ENCODE results near the gene GNAO1.

Gene GNAO1

DNA sequence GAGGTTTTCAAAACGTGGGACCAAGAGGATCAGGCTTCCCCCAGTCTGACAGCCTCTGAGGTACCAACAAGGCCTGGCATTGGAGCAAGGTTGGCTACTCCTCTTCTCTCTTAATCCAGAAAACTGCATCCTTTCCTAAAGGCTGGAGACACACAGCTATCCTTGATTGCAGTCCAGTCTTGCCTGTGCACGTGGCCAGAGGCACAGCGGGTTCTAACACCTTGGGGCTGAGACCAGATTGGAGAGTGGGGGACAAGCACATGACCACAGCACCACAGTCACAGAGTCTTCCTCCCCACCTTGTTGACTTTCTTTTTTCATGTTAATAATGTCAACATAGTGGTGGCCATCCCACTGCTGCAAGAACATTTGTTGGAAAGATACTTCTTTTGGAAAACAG, 46.9 kb downstream of the GNAO1 start:
- TF ChIP-seq, protein P1, sequence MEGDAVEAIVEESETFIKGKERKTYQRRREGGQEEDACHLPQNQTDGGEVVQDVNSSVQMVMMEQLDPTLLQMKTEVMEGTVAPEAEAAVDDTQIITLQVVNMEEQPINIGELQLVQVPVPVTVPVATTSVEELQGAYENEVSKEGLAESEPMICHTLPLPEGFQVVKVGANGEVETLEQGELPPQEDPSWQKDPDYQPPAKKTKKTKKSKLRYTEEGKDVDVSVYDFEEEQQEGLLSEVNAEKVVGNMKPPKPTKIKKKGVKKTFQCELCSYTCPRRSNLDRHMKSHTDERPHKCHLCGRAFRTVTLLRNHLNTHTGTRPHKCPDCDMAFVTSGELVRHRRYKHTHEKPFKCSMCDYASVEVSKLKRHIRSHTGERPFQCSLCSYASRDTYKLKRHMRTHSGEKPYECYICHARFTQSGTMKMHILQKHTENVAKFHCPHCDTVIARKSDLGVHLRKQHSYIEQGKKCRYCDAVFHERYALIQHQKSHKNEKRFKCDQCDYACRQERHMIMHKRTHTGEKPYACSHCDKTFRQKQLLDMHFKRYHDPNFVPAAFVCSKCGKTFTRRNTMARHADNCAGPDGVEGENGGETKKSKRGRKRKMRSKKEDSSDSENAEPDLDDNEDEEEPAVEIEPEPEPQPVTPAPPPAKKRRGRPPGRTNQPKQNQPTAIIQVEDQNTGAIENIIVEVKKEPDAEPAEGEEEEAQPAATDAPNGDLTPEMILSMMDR (IDR thresholded peaks at IDR 0.05): no peak
- no peak for TF ChIP-seq ZFX (IDR thresholded peaks at IDR 0.05; ENCODE audit: borderline replicate concordance)

DNA sequence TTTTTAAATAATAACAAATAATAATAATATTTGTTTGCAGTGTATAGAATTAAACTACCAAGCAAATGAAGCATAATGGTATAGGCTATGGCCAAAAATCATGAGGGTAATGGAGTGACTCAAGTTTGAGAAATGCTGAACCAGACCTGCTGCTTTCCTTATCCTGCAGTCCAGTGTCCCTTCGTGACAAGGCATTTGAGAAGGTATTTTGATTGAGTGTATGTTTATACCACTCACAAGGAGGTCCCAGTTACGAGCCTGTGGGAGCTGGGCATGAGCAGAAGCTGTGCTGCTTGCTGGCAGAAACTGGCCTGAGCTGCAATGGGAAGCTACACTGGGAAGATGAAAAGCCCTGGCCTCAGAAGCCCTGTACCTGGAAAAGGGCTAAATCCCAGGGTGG, 50.3 kb downstream of the GNAO1 start:
- no peak overlapping the region for H3K27ac ChIP-seq

More for the DNA sequence above, 46.9 kb downstream of the GNAO1 start:
- no peak overlapping the region for H3K27ac ChIP-seq

DNA sequence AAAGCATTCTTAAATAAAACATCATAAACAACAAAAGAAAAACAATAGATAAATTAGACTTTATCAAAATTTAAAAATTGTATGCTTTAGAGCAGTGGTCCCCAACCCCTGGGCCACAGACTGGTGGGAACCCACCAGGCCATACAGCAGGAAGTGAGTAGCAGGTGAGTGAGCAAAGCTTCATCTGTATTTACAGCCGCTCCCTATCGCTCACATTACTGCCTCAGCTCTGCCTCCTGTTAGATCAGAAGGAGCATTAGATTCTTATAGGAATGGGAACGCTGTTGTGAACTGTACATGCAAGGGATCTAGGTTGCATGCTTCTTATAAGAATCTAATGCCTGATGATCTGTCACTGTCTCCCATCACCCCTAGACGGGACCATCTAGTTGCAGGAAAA, 51.5 kb downstream of the GNAO1 start:
- no peak overlapping the region for H3K27ac ChIP-seq
- TF ChIP-seq, protein P1 (IDR thresholded peaks at IDR 0.05): no peak

More for the DNA sequence above, 50.3 kb downstream of the GNAO1 start:
- TF ChIP-seq, protein P1 (IDR thresholded peaks at IDR 0.05): no peak
- TF ChIP-seq ZFX (IDR thresholded peaks at IDR 0.05; ENCODE audit: borderline replicate concordance): no peak

DNA sequence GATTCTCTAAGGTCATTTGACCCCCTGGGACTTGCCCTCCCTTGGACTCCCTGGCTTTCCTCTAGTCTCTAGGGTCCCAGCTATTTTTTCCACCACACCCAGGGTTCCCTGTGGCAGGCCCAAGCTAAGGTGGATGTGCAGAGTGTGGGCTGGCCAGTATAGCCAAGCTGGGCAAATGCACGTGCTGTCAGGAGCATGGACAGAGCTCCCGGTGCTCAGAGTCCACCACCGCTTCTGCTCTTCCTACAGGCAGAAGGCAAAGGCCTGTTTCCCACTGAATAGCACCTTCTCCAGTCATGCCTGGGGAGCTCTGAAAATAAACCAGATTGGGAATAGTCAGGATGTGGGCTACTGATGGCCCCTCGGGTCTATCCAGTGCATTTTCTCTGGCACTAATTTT, 53.3 kb downstream of the GNAO1 start:
- no peak for TF ChIP-seq ZFX (IDR thresholded peaks at IDR 0.05; ENCODE audit: borderline replicate concordance)
- TF ChIP-seq, protein P1 (IDR thresholded peaks at IDR 0.05): no peak
- H3K27ac ChIP-seq: no peak overlapping the region

DNA sequence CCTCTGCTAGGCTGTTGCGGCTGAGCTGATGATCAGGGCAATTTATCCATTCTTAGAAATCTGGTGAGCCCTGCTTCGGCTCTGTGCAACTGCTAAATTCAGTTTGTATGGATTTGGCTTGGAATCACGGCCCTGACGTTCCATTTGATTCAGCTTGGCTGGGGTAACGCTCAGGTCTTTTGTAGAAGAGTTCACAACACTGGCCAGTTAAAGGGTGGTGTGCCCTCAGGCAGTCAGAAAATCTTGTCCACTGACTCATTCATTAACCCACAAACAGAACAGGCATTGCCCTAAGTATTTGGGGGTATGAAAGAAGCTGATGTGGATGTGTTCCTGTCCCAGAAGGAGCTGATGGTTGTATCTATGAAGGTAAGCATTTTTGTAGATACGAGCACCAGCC, 53.9 kb downstream of the GNAO1 start:
- no peak for TF ChIP-seq ZFX (IDR thresholded peaks at IDR 0.05; ENCODE audit: borderline replicate concordance)
- TF ChIP-seq, protein P1 (IDR thresholded peaks at IDR 0.05): no peak
- H3K27ac ChIP-seq: no peak overlapping the region

DNA sequence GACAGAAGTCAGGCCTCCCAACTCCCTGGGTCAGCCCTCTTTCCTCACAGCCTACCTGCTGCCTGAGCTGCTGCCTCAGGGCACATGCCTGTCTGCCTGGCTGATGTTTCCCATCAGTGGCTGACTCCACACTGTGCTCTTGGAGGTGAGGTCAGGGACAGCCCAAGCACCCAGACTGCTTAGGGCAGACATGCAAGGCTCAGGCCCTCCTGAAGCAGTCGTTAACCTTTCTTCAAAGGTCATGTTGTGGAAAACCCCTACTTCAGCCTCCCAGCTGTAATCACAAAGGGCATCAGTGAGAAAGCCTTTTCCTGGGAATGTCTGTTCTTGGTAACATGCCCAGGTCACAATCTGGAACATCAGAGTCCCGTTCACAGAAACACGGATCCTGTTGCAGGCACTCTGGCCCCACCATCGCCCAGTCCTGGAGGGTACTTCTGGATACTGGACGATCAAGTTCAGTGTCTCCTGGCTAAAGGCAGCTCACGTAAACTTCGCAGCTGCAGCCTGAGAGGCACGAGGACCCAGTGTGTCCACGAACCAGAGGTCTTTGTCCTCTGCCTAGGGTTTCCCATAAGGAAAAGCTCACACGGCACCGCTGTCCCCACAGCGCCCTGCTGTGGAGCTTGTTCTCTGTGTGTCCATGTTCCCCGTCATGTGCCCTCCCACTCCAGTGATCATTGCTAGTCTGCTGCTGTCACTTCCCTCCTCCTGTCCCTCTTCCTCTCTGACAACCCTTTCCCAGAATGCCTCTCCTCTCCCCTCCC, 54.9 kb downstream of the GNAO1 start:
- TF ChIP-seq, protein P1 (IDR thresholded peaks at IDR 0.05): no peak
- no peak overlapping the region for H3K27ac ChIP-seq

DNA sequence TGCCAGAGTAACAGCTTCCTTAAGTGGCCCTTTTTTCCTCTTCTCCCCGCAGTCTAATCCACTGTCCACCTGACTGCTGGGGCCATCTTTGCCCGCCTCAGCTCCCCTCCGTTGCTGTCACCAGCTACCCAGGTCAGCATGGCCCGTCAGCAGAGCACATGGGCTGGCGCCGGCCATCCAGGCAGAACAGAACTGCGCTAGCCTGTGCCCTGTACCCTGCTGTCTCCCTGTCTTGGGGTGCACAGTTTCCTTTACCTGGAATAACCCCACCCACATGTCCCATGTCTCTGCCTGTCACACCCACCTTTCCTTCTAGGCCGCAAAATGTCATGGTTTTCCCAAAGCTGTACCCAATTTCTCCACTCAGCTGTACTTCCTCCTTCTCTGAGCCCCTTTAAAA, 55.7 kb downstream of the GNAO1 start:
- H3K27ac ChIP-seq: no peak overlapping the region
- TF ChIP-seq ZFX (IDR thresholded peaks at IDR 0.05; ENCODE audit: borderline replicate concordance): no peak
- TF ChIP-seq, protein P1 (IDR thresholded peaks at IDR 0.05): no peak
